ENCODE results near the gene ATXN7L3B. TPM values are rescaled to one million over a fixed set of nuclear protein-coding genes. Genes with fewer than 3 reads are reported as not detected.

ATXN7L3B gene
- total RNA-seq, 1 donor from 2014 or later: 30.6 TPM

DNA sequence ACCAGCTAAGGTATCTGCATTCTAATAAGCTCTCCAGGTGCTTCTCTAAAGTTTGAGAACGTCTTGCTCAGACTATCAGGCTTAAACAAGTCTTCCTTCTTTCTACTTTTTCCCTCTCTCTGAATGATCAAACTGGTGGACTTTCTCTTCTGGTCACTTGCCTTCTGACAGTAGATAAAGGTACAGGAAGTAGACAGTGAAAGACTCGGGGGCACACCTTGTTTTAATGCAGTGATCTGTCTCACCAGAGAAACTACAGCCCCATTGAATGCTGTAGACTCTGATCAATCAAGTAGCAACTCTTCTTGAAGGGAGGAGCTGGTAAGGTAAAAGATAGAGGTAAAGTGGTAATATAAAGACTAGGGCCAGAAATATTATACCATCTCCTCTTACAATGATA lies 48.1 kb upstream of the ATXN7L3B start:
- H3K4me3 ChIP-seq (ENCODE audit: insufficient read depth, low read depth, low read length): no peak overlapping the region
- no peak overlapping the region for H3K9ac ChIP-seq (ENCODE audit: low read length)
- no peak overlapping the region for H3K4me2 ChIP-seq (ENCODE audit: low read length)
- H3K9me3 Mint-ChIP-seq (ENCODE audit: unreplicated experiment): no peaks in the 10 kb centered on the region
- H3K36me3 Mint-ChIP-seq (ENCODE audit: low read depth, unreplicated experiment): no peaks in the 10 kb centered on the region
- no peak for TF ChIP-seq EZH2 (IDR thresholded peaks at IDR 0.05; ENCODE audit: insufficient read depth, low read length)
- TF ChIP-seq, protein P1, sequence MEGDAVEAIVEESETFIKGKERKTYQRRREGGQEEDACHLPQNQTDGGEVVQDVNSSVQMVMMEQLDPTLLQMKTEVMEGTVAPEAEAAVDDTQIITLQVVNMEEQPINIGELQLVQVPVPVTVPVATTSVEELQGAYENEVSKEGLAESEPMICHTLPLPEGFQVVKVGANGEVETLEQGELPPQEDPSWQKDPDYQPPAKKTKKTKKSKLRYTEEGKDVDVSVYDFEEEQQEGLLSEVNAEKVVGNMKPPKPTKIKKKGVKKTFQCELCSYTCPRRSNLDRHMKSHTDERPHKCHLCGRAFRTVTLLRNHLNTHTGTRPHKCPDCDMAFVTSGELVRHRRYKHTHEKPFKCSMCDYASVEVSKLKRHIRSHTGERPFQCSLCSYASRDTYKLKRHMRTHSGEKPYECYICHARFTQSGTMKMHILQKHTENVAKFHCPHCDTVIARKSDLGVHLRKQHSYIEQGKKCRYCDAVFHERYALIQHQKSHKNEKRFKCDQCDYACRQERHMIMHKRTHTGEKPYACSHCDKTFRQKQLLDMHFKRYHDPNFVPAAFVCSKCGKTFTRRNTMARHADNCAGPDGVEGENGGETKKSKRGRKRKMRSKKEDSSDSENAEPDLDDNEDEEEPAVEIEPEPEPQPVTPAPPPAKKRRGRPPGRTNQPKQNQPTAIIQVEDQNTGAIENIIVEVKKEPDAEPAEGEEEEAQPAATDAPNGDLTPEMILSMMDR (IDR thresholded peaks at IDR 0.05; ENCODE audit: insufficient read depth, low read depth, low read length): no peak
- no peaks in the 10 kb centered on the region for H3K4me1 ChIP-seq (ENCODE audit: insufficient read depth, low read length)
- H3K9me3 ChIP-seq (ENCODE audit: insufficient read depth, low read depth, low read length): no peaks in the 10 kb centered on the region
- no peak overlapping the region for H3K27ac Mint-ChIP-seq (ENCODE audit: unreplicated experiment)
- H3K27me3 Mint-ChIP-seq (ENCODE audit: low read depth, unreplicated experiment): no peaks in the 10 kb centered on the region
- no peaks in the 10 kb centered on the region for H3K36me3 ChIP-seq (ENCODE audit: insufficient read depth, low read length)
- no peak for DNase-seq (ENCODE audit: low read depth)
- no peak overlapping the region for H3K27ac ChIP-seq (ENCODE audit: low read depth, low read length)
- no peaks in the 10 kb centered on the region for H3K4me1 Mint-ChIP-seq (ENCODE audit: low read depth, unreplicated experiment)
- FAIRE-seq: no peak
- no peaks in the 10 kb centered on the region for H3K79me2 ChIP-seq (ENCODE audit: insufficient read depth, low read length)
- no peak overlapping the region for H3K4me3 Mint-ChIP-seq (ENCODE audit: unreplicated experiment)
- no peaks in the 10 kb centered on the region for H4K20me1 ChIP-seq (ENCODE audit: insufficient read depth, low read length)
- H2AFZ ChIP-seq (ENCODE audit: low read depth, low read length): no peak overlapping the region
- no peaks in the 10 kb centered on the region for H3K27me3 ChIP-seq (ENCODE audit: insufficient read depth, low read length)

DNA sequence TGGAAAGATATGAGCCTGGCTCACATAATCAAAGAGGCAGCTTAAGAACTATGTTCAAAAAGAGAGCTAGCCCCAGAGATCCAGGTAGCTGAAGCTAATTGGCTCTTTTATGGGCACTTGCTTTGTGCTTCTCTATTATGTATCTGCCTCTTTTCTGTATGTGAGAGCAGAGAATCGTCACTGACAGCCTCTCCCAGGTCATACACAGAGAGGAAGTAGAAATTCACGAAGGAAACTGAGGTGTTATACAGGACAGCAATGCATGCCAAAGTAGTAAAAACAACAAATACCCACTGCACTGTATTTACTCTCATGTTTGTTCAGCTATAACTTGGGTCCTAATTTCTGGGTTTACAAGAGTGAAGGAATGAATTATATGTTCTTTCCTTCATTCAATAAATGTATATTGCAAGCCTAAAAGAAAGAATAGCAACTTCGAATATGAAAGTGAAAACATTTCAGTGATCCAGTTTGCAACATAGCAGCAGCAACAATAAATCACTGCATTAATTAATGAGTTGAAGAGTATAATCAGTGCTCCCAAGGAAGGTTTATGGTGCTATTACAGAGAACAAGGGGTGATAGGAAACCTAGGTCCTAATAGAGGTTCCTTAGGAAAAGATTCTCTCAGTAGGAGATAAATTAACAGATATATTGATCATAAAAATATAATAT lies 47.1 kb upstream of the ATXN7L3B start:
- H3K4me1 Mint-ChIP-seq (ENCODE audit: low read depth, unreplicated experiment): no peaks in the 10 kb centered on the region
- DNase-seq (ENCODE audit: low read depth) (no peak), FAIRE-seq (no peak)
- H3K27ac ChIP-seq (ENCODE audit: low read depth, low read length): no peak overlapping the region
- TF ChIP-seq, protein P1 (IDR thresholded peaks at IDR 0.05; ENCODE audit: insufficient read depth, low read depth, low read length): no peak
- no peaks in the 10 kb centered on the region for H3K9me3 Mint-ChIP-seq (ENCODE audit: unreplicated experiment)
- H3K27ac Mint-ChIP-seq (ENCODE audit: unreplicated experiment): no peak overlapping the region
- H3K4me3 ChIP-seq (ENCODE audit: insufficient read depth, low read depth, low read length): no peak overlapping the region
- no peaks in the 10 kb centered on the region for H3K36me3 ChIP-seq (ENCODE audit: insufficient read depth, low read length)
- H3K79me2 ChIP-seq (ENCODE audit: insufficient read depth, low read length): no peaks in the 10 kb centered on the region
- H4K20me1 ChIP-seq (ENCODE audit: insufficient read depth, low read length): no peaks in the 10 kb centered on the region
- H2AFZ ChIP-seq (ENCODE audit: low read depth, low read length): no peak overlapping the region
- no peaks in the 10 kb centered on the region for H3K36me3 Mint-ChIP-seq (ENCODE audit: low read depth, unreplicated experiment)
- no peaks in the 10 kb centered on the region for H3K27me3 ChIP-seq (ENCODE audit: insufficient read depth, low read length)
- no peak overlapping the region for H3K4me2 ChIP-seq (ENCODE audit: low read length)
- H3K27me3 Mint-ChIP-seq (ENCODE audit: low read depth, unreplicated experiment): no peaks in the 10 kb centered on the region
- H3K4me1 ChIP-seq (ENCODE audit: insufficient read depth, low read length): no peaks in the 10 kb centered on the region
- H3K9me3 ChIP-seq (ENCODE audit: insufficient read depth, low read depth, low read length): no peaks in the 10 kb centered on the region
- no peak overlapping the region for H3K4me3 Mint-ChIP-seq (ENCODE audit: unreplicated experiment)
- H3K9ac ChIP-seq (ENCODE audit: low read length): no peak overlapping the region

DNA sequence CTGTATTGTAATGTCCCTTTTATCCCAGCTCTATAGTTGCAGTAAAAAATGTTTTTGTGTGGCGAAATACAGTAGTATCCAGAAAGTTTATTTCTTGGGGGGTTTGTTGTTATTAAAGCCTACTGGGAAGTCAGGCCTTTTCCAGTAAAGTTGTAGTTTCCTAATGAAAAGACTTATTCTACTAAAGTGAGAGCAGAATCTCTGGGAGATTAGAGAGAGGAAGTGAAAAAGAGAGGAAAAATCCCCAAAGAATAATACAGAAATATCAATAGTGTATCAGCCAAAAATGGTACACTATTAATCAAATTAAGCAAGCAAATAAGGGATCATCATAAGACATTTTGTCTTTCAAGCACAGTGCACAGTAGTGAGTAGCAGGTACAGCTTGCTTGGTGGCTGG lies 46.3 kb upstream of the ATXN7L3B start:
- no peak overlapping the region for H2AFZ ChIP-seq (ENCODE audit: low read depth, low read length)
- FAIRE-seq (no peak), DNase-seq (ENCODE audit: low read depth) (no peak)
- H4K20me1 ChIP-seq (ENCODE audit: insufficient read depth, low read length): no peaks in the 10 kb centered on the region
- Mint-ChIP-seq H3K27me3 (ENCODE audit: low read depth, unreplicated experiment) (no peaks in the 10 kb centered on the region), H3K36me3 (ENCODE audit: low read depth, unreplicated experiment) (no peaks in the 10 kb centered on the region), H3K4me3 (ENCODE audit: unreplicated experiment) (no peak overlapping the region), H3K27ac (ENCODE audit: unreplicated experiment) (no peak overlapping the region), H3K9me3 (ENCODE audit: unreplicated experiment) (no peaks in the 10 kb centered on the region), H3K4me1 (ENCODE audit: low read depth, unreplicated experiment) (no peaks in the 10 kb centered on the region)
- no peak overlapping the region for H3K27ac ChIP-seq (ENCODE audit: low read depth, low read length)
- no peak overlapping the region for H3K4me3 ChIP-seq (ENCODE audit: insufficient read depth, low read depth, low read length)
- H3K9ac ChIP-seq (ENCODE audit: low read length): no peak overlapping the region
- H3K4me1 ChIP-seq (ENCODE audit: insufficient read depth, low read length): no peaks in the 10 kb centered on the region
- H3K27me3 ChIP-seq (ENCODE audit: insufficient read depth, low read length): no peaks in the 10 kb centered on the region
- TF ChIP-seq, protein P1 (IDR thresholded peaks at IDR 0.05; ENCODE audit: insufficient read depth, low read depth, low read length): no peak
- TF ChIP-seq EZH2 (IDR thresholded peaks at IDR 0.05; ENCODE audit: insufficient read depth, low read length): no peak
- H3K9me3 ChIP-seq (ENCODE audit: insufficient read depth, low read depth, low read length): no peaks in the 10 kb centered on the region
- H3K79me2 ChIP-seq (ENCODE audit: insufficient read depth, low read length): no peaks in the 10 kb centered on the region
- H3K4me2 ChIP-seq (ENCODE audit: low read length): no peak overlapping the region
- no peaks in the 10 kb centered on the region for H3K36me3 ChIP-seq (ENCODE audit: insufficient read depth, low read length)

Data from astrocyte (in vitro differentiated cells and primary cell).